Cardiac muscle cell (in vitro differentiated cells and primary cell): ENCODE measurements around the gene CDK14. TPM values are rescaled to one million over a fixed set of nuclear protein-coding genes. Genes with fewer than 3 reads are reported as not detected.

Source experiments
- DNase-seq, 2 donors: peaks; one replicate each; pipeline versions ENCODE4 v3.0.0 to v3.0.0-alpha.2; 2010 to 2017; ENCODE audit warnings: low read depth in 1 of 2, low spot score in 1 of 2
- H3K27ac ChIP-seq: fragments of 200-600 bp; sonication (generic); 2 replicates; pipeline ENCODE4 v1.5.1; 2016
- H3K27me3 ChIP-seq: fragments of 200-600 bp; sonication (generic); 2 replicates; pipeline ENCODE4 v1.6.0; 2016; ENCODE audit warnings: control low read depth
- H3K36me3 ChIP-seq: fragments of 200-600 bp; sonication (generic); 2 replicates; pipeline ENCODE4 v1.5.1; 2016; ENCODE audit warnings: control low read depth
- H3K4me1 ChIP-seq: fragments of 200-600 bp; sonication (generic); 2 replicates; pipeline ENCODE4 v1.8.1; 2017; ENCODE audit warnings: low read depth, mild to moderate bottlenecking, mixed run types
- H3K4me3 ChIP-seq: fragments of 200-600 bp; sonication (generic); 2 replicates; pipeline ENCODE4 v1.5.1; 2016; ENCODE audit warnings: mild to moderate bottlenecking
- H3K9me3 ChIP-seq: fragments of 200-600 bp; sonication (generic); 2 replicates; pipeline ENCODE4 v1.5.1; 2017; ENCODE audit warnings: low read depth, mild to moderate bottlenecking, control low read depth
- CTCF ChIP-seq: IDR thresholded peaks from 2 replicates; pipeline ENCODE4 v1.5.1; 2012; ENCODE audit warnings: low read depth, mild to moderate bottlenecking, low read length
- polyA plus RNA-seq: library from polyadenylated mRNA; unstranded; fragments of >200 nt; fragmentation: Nextera tagmentation; extraction: Ambion mirVana; gene quantifications from 2 replicates; pipeline ENCODE4 v1.2.1, GENCODE V29; 2016
- total RNA-seq: library from RNA; depleted of rRNA; stranded (reverse); fragments of >200 nt; gene quantifications from 2 replicates; pipeline ENCODE4 v1.2.3, GENCODE V29; 2016

The CDK14 gene
- total and polyA plus RNA-seq, 2 experiments from 2014 or later, result 22.5 to 23.1 TPM

DNA sequence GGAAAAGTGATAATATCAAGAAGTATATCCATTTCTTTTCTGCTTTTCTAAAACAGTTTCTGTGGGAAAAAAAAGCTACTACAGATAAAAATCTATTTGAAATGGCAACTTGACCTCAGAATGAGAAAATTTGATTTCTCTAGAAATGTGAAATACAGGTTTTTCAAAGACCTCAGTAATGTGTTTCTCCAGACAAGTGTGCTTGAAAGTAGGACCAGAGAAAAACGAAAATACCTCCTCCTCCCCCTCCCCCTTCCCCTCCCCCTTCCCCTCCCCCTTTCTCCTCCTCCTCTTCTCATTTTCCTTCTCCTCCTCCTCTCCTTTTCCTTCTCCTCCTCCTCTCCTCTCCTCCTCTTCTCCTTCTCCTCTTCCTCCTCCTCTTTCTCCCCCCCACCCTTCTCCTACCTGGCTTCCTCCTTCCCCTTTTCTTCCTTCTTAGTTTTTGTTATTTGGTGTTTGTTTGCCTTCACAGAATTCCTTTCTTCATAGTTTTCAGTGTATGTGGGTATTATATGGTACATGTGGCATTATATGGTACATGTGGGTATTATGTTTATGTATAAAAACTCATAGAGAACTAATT lies 179.4 kb downstream of the CDK14 start:
- Histone ChIP-seq H3K9me3 (no peaks in the 10 kb centered on the region), H3K36me3 (no peaks in the 10 kb centered on the region), H3K27me3 (no peaks in the 10 kb centered on the region), H3K4me1 (no peaks in the 10 kb centered on the region), H3K4me3 (no peak overlapping the region), H3K27ac (no peak overlapping the region)
- no peak for DNase-seq
- TF ChIP-seq CTCF, result no peak

- no peak for TF ChIP-seq CTCF
- no peaks in the 10 kb centered on the region for H3K9me3 ChIP-seq
- no peaks in the 10 kb centered on the region for H3K4me1 ChIP-seq
- H3K27ac ChIP-seq, result no peak overlapping the region
- no peak for DNase-seq
- no peaks in the 10 kb centered on the region for H3K36me3 ChIP-seq
- H3K4me3 ChIP-seq, result no peak overlapping the region
- no peaks in the 10 kb centered on the region for H3K27me3 ChIP-seq
Measured at GRCh38 chr7:90777041-90777440, 180.9 kb downstream of the CDK14 start.

- Histone ChIP-seq H3K4me3 (no peak overlapping the region), H3K27me3 (no peaks in the 10 kb centered on the region), H3K9me3 (no peaks in the 10 kb centered on the region), H3K4me1 (no peaks in the 10 kb centered on the region), H3K27ac (no peak overlapping the region), H3K36me3 (no peaks in the 10 kb centered on the region)
- no peak for DNase-seq
- TF ChIP-seq CTCF, result no peak
Measured at GRCh38 chr7:90777465-90777864, 181.3 kb downstream of the CDK14 start.

GRCh38 chr7:90777886-90778285 lies 181.8 kb downstream of the CDK14 start:
- no peak for DNase-seq
- H3K4me1 ChIP-seq, result no peaks in the 10 kb centered on the region
- H3K9me3 ChIP-seq, result no peaks in the 10 kb centered on the region
- no peak overlapping the region for H3K4me3 ChIP-seq
- no peak overlapping the region for H3K27ac ChIP-seq
- no peaks in the 10 kb centered on the region for H3K27me3 ChIP-seq
- TF ChIP-seq CTCF, result no peak
- H3K36me3 ChIP-seq, result no peaks in the 10 kb centered on the region

- Histone ChIP-seq H3K4me3 (no peak overlapping the region), H3K9me3 (no peaks in the 10 kb centered on the region), H3K27ac (peak overlapping the region; percentile 10), H3K4me1 (no peaks in the 10 kb centered on the region), H3K36me3 (no peaks in the 10 kb centered on the region), H3K27me3 (no peaks in the 10 kb centered on the region)
- DNase-seq, result peak in 1 of 2 donors; percentile 34
- no peak for TF ChIP-seq CTCF
Measured at GRCh38 chr7:90788052-90788451, 191.9 kb downstream of the CDK14 start.

- Histone ChIP-seq H3K4me1 (no peaks in the 10 kb centered on the region), H3K27ac (no peak overlapping the region), H3K4me3 (no peak overlapping the region), H3K36me3 (no peaks in the 10 kb centered on the region), H3K9me3 (no peaks in the 10 kb centered on the region), H3K27me3 (no peaks in the 10 kb centered on the region)
- no peak for TF ChIP-seq CTCF
- no peak for DNase-seq
Measured at GRCh38 chr7:90789736-90790306, 193.7 kb downstream of the CDK14 start.
